GM12872 (cell line): ENCODE results near the gene ADGRD2.

Experiments
- CTCF ChIP-seq: IDR thresholded peaks from 3 replicates; pipeline ENCODE4 v1.5.1; 2011; ENCODE audit warnings: low read depth, mild to moderate bottlenecking, low read length, moderate library complexity; ENCODE audit not compliant: insufficient read depth

The ADGRD2 gene

GRCh38 chr9:124496463-124496862 lies 46.2 kb downstream of the ADGRD2 start:
- TF ChIP-seq CTCF, result no peak

- no peak for TF ChIP-seq CTCF
These were observed 47.2 kb downstream of the ADGRD2 start for GRCh38 chr9:124497441-124497840.

- no peak for TF ChIP-seq CTCF
These were observed 47.8 kb downstream of the ADGRD2 start for GRCh38 chr9:124498040-124498439.

- no peak for TF ChIP-seq CTCF
These were observed 48.4 kb downstream of the ADGRD2 start for GRCh38 chr9:124498499-124499146.

- TF ChIP-seq CTCF, result no peak
These were observed 49.0 kb downstream of the ADGRD2 start for GRCh38 chr9:124499216-124499615.

- TF ChIP-seq CTCF, result no peak
These were observed 50.0 kb downstream of the ADGRD2 start for GRCh38 chr9:124500028-124500795.

- no peak for TF ChIP-seq CTCF
These were observed 50.8 kb downstream of the ADGRD2 start for GRCh38 chr9:124500796-124501611.
